OCI-LY1 (cell line): Measurements from ENCODE around the gene WDFY4.

Source experiments
- EZH2 ChIP-seq: fragments of 200-600 bp; sonication (generic), shearing (Covaris generic); IDR thresholded peaks from 2 replicates; pipeline ENCODE4 v1.8.0; 2017; ENCODE audit warnings: borderline replicate concordance, mixed run types, mild to moderate bottlenecking, antibody characterized with exemption, low read length, moderate library complexity, mixed read lengths
- TF ChIP-seq, protein P1 (sequence below): fragments of 200-600 bp; sonication (generic), shearing (Covaris generic); IDR thresholded peaks from 2 replicates; pipeline ENCODE4 v1.5.1; 2017; ENCODE audit warnings: mild to moderate bottlenecking, antibody characterized with exemption, low read length, moderate library complexity, mixed read lengths

DNA sequence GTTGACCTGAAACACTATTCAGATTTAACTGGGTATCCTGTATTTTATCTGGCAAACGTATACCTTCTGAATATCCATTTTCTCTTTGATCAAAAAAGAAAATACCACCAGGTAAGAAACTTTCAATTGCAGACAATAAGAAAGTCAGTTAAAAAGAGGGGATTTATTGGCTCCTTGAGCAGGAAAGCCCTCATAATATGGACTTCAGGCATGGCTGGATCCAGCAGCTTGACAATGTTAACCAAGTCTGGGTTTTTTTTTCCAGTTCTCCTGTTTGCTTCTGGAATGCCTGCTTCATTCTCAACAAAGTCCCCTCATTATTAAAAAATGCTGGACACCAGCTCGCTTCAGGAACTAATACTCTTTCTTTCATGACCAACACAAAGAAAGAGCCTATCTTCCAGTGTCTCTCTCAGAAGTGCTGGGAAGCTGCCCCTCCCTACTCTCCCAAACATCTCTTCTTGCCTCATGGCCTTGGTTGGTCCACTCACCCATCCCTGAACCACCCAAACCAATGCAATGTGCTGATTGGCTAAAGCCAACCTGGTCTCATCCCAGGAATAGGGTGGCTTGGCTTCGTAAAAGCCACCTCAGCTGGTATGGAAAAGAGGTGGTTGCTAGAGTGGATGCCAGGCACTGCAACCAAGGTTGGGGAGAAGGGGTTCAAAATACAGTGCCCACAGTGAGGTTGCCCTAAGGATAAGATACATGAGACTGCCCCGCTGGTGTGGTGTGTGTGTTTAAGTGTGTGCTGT is 30.6 kb upstream of the WDFY4 start:
- TF ChIP-seq, protein P1, sequence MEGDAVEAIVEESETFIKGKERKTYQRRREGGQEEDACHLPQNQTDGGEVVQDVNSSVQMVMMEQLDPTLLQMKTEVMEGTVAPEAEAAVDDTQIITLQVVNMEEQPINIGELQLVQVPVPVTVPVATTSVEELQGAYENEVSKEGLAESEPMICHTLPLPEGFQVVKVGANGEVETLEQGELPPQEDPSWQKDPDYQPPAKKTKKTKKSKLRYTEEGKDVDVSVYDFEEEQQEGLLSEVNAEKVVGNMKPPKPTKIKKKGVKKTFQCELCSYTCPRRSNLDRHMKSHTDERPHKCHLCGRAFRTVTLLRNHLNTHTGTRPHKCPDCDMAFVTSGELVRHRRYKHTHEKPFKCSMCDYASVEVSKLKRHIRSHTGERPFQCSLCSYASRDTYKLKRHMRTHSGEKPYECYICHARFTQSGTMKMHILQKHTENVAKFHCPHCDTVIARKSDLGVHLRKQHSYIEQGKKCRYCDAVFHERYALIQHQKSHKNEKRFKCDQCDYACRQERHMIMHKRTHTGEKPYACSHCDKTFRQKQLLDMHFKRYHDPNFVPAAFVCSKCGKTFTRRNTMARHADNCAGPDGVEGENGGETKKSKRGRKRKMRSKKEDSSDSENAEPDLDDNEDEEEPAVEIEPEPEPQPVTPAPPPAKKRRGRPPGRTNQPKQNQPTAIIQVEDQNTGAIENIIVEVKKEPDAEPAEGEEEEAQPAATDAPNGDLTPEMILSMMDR: no peak
- TF ChIP-seq EZH2: no peak
